Endodermal cell (in vitro differentiated cells): ENCODE measurements around the gene STK35. TPM values are rescaled to one million over a fixed set of nuclear protein-coding genes. Genes with fewer than 3 reads are reported as not detected.

ENCODE experiments used
- DNase-seq: peaks from one replicate; pipeline ENCODE4 v3.0.0-alpha.2; 2017
- H3K27ac ChIP-seq: 2 replicates; pipeline ENCODE4 v1.5.1; 2013; ENCODE audit warnings: mild to moderate bottlenecking, low read depth, low read length, moderate library complexity
- H3K27me3 ChIP-seq: 2 replicates; pipeline ENCODE4 v1.6.1; 2013; ENCODE audit warnings: mild to moderate bottlenecking, low read length, moderate library complexity; ENCODE audit not compliant: insufficient read depth, control insufficient read depth, poor library complexity, severe bottlenecking
- H3K36me3 ChIP-seq: 2 replicates; pipeline ENCODE4 v1.7.0; 2013; ENCODE audit warnings: mild to moderate bottlenecking, low read length, moderate library complexity; ENCODE audit not compliant: control insufficient read depth, insufficient read depth
- H3K4me1 ChIP-seq: one replicate; pipeline ENCODE4 v1.7.0; 2013; ENCODE audit warnings: low read length; ENCODE audit not compliant: control insufficient read depth, insufficient read depth
- H3K4me3 ChIP-seq: 2 replicates; pipeline ENCODE4 v1.5.1; 2013; ENCODE audit warnings: mild to moderate bottlenecking, low read length, moderate library complexity
- H3K9ac ChIP-seq: 2 replicates; pipeline ENCODE4 v1.6.1; 2013; ENCODE audit warnings: mild to moderate bottlenecking, low read length, moderate library complexity; ENCODE audit not compliant: poor library complexity, severe bottlenecking; ENCODE audit errors: extremely low read depth
- H3K9me3 ChIP-seq: 2 replicates; pipeline ENCODE4 v1.6.1; 2013; ENCODE audit warnings: mild to moderate bottlenecking, low read length, moderate library complexity; ENCODE audit not compliant: control insufficient read depth
- H3K27ac Mint-ChIP-seq: 2 replicates; pipeline ENCODE4 v1.8.0; 2020; ENCODE audit warnings: mixed read lengths
- H3K27me3 Mint-ChIP-seq: 2 replicates; pipeline ENCODE4 v1.8.0; 2021; ENCODE audit warnings: mild to moderate bottlenecking, mixed read lengths; ENCODE audit not compliant: insufficient read depth
- H3K36me3 Mint-ChIP-seq: 2 replicates; pipeline ENCODE4 v1.8.0; 2020; ENCODE audit warnings: low read depth, mixed read lengths
- H3K4me1 Mint-ChIP-seq: 2 replicates; pipeline ENCODE4 v1.8.0; 2020; ENCODE audit warnings: mixed read lengths
- H3K4me3 Mint-ChIP-seq: 2 replicates; pipeline ENCODE4 v1.8.0; 2020; ENCODE audit warnings: mild to moderate bottlenecking, moderate library complexity, mixed read lengths
- H3K9me3 Mint-ChIP-seq: 2 replicates; pipeline ENCODE4 v1.8.0; 2020; ENCODE audit warnings: mild to moderate bottlenecking, mixed read lengths
- WGBS, 2 experiments: methylation state at CpG; one replicate each; pipeline versions ENCODE4 v1.1.5 to v1.1.7; 2013; ENCODE audit warnings: missing lambda C conversion rate in 2 of 2, mixed read lengths in 1 of 2; ENCODE audit not compliant: insufficient coverage in 1 of 2, insufficient read length in 1 of 2; 5-methylcytosine and 5-hydroxymethylcytosine counted together
- total RNA-seq, 2 donors: library from RNA; stranded (reverse); fragmentation: NEBNext Ultra II Directional in 1 of 2; extraction: Animal tissue kit (Norgen Biotek cat#: 25700) in 1 of 2; gene quantifications; 2 replicates in 1 of 2; 3 replicates in 1 of 2; pipeline ENCODE4 v1.2.1, GENCODE V29; 2021
- TF ChIP-seq, protein P1 (sequence below): fragments of 200-600 bp; sonication (generic); conservative IDR thresholded peaks from 2 replicates; pipeline ENCODE4 v1.5.0; 2021; ENCODE audit warnings: antibody characterized with exemption, mild to moderate bottlenecking

Gene STK35
- total RNA-seq, 2 donors from 2014 or later, result 44.0 to 46.3 TPM

DNA sequence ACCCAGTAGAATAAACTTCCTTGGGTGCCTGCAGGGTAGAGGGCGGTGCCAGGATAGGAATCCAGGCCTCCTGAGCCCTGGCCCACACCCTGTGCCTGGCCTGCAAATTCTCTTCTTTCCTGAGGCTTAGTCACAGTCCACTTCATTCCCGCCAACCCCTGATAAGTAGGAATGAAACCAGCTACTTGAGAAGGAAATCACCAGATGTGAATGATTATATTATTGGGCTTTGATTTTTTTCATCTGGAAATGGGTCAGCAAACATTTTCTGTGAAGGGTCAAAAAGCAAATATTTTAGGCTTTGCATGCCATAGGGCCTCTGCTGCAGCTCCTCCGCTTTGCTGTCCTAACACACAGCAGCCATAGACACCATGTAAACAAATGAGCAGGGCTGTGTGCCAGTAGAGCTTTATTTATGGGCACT lies 50.2 kb downstream of the STK35 start:
- TF ChIP-seq, protein P1, sequence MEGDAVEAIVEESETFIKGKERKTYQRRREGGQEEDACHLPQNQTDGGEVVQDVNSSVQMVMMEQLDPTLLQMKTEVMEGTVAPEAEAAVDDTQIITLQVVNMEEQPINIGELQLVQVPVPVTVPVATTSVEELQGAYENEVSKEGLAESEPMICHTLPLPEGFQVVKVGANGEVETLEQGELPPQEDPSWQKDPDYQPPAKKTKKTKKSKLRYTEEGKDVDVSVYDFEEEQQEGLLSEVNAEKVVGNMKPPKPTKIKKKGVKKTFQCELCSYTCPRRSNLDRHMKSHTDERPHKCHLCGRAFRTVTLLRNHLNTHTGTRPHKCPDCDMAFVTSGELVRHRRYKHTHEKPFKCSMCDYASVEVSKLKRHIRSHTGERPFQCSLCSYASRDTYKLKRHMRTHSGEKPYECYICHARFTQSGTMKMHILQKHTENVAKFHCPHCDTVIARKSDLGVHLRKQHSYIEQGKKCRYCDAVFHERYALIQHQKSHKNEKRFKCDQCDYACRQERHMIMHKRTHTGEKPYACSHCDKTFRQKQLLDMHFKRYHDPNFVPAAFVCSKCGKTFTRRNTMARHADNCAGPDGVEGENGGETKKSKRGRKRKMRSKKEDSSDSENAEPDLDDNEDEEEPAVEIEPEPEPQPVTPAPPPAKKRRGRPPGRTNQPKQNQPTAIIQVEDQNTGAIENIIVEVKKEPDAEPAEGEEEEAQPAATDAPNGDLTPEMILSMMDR, result no peak
- Mint-ChIP-seq H3K27me3 (no peaks in the 10 kb centered on the region), H3K4me3 (no peak overlapping the region), H3K4me1 (no peaks in the 10 kb centered on the region), H3K36me3 (peaks cover 9% of the 10 kb centered on the region), H3K27ac (no peak overlapping the region), H3K9me3 (no peaks in the 10 kb centered on the region)
- Histone ChIP-seq H3K36me3 (peaks cover 6% of the 10 kb centered on the region), H3K4me1 (no peaks in the 10 kb centered on the region), H3K4me3 (no peak overlapping the region), H3K9me3 (no peaks in the 10 kb centered on the region), H3K27ac (no peak overlapping the region), H3K9ac (no peak overlapping the region), H3K27me3 (no peaks in the 10 kb centered on the region)
- DNase-seq, result no peak
- 93 to 100% methylated on average over 2 to 3 of the region's 3 CpGs for WGBS, 2 experiments

DNA sequence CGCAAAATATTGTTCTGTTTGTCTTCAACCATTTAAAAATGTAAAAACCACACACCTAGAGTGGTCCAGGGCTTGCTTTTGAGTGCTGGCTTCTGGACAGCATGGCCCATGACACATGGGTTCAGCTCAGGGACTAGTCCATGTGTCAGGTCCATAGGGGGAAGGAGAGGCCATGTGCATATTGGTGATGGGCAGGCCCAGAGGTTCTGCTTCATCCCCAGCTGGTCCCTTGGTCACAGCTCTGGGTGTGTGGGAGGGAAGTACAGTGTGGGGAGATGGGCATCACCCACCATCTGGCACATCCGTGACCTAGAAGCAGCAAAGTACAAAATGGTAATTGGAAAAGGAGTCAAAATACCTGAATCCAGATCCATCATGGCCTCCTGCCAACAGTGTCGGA lies 50.7 kb downstream of the STK35 start:
- Histone ChIP-seq H3K36me3 (peaks cover 6% of the 10 kb centered on the region), H3K27me3 (no peaks in the 10 kb centered on the region), H3K4me1 (no peaks in the 10 kb centered on the region), H3K9ac (no peak overlapping the region), H3K4me3 (no peak overlapping the region), H3K9me3 (no peaks in the 10 kb centered on the region), H3K27ac (no peak overlapping the region)
- Mint-ChIP-seq H3K4me3 (no peak overlapping the region), H3K4me1 (no peaks in the 10 kb centered on the region), H3K9me3 (no peaks in the 10 kb centered on the region), H3K36me3 (peaks cover 9% of the 10 kb centered on the region), H3K27ac (no peak overlapping the region), H3K27me3 (no peaks in the 10 kb centered on the region)
- TF ChIP-seq, protein P1, result no peak
- 92 to 96% methylated on average over 3 of the region's 3 CpGs for WGBS, 2 experiments
- no peak for DNase-seq

DNA sequence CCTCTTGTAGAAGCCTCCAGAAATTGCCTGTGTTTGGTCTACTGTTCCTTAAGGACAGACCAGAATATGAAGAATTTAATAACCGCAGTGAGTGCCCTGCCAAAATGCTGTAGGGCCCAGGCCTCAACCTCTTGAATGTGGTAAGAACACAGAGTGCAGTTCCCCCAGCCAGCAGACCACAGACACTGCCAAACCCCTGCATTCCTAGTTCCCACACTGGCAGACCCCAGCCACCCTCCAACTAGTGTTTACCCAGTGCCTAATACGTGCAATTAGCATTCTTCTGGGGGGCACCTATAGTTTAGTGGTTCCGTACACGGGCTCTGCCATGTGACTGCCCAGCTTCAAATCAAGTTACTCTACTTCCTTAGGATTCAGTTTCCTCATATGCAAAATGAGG lies 51.7 kb downstream of the STK35 start:
- H3K4me3 ChIP-seq, result no peak overlapping the region
- H3K4me3 Mint-ChIP-seq, result no peak overlapping the region
- no peaks in the 10 kb centered on the region for H3K4me1 ChIP-seq
- WGBS, 2 experiments, result 94 to 100% methylated on average over 3 to 4 of the region's 4 CpGs
- no peaks in the 10 kb centered on the region for H3K9me3 ChIP-seq
- H3K27ac Mint-ChIP-seq, result no peak overlapping the region
- no peaks in the 10 kb centered on the region for H3K4me1 Mint-ChIP-seq
- DNase-seq, result no peak
- no peak overlapping the region for H3K27ac ChIP-seq
- peaks cover 5% of the 10 kb centered on the region for H3K36me3 Mint-ChIP-seq
- no peaks in the 10 kb centered on the region for H3K27me3 ChIP-seq
- H3K9me3 Mint-ChIP-seq, result no peaks in the 10 kb centered on the region
- no peaks in the 10 kb centered on the region for H3K27me3 Mint-ChIP-seq
- peaks cover 2% of the 10 kb centered on the region for H3K36me3 ChIP-seq
- H3K9ac ChIP-seq, result no peak overlapping the region
- TF ChIP-seq, protein P1, result no peak
